AG04449 (cell line): Measurements from ENCODE around the gene UPF3B.
"Not testable (repeated sequence)": the region's sequence is repeated elsewhere in the genome, so short reads cannot be mapped to it uniquely, and the experiment has no call there.

Source experiments
- CTCF ChIA-PET: fragments of 350-600 bp; formaldehyde crosslinking; extraction: SDS; loops from one replicate; lab custom pipeline; 2021; ENCODE audit warnings: antibody characterized with exemption; lab: Yijun Ruan, JAX
- POLR2A ChIA-PET: fragments of 400-600, 350-600 bp; formaldehyde crosslinking; extraction: SDS; loops from one replicate; lab custom pipeline; 2020; ENCODE audit warnings: antibody characterized with exemption, inconsistent platforms; lab: Yijun Ruan, JAX
- DNase-seq: peaks from one replicate; pipeline ENCODE4 v3.0.0-alpha.2; 2010; ENCODE audit warnings: low read depth, low spot score
- H3K4me3 ChIP-seq: 2 replicates; pipeline ENCODE4 v1.5.1; 2011; ENCODE audit warnings: low read depth, mild to moderate bottlenecking, control low read depth, low read length
- TF ChIP-seq, protein P1 (sequence below): IDR thresholded peaks from one replicate; pipeline ENCODE4 v1.5.1; 2011; ENCODE audit warnings: mild to moderate bottlenecking, moderate library complexity, low read length, control low read depth, inconsistent platforms; ENCODE audit not compliant: insufficient read depth; ENCODE audit errors: missing control alignments

The UPF3B gene

DNA sequence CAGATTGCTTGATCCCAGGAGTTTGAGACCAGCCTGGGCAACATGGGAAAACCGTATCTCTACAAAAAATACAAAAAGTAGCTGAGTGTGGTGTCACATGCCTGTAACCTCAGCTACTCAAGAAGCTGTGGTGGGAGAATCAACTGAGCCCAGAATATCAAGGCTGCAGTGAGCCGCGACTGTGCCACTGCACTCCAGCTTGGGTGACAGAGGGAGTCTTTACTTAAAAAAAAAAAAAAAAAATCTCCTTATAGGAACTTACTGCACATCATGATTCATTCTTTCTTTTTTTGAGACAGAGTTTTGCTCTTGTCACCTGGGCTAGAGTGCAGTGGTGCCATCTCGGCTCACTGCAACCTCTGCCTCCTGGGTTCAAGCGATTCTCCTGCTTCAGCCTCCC, 24.3 kb downstream of the UPF3B start:
- no peak overlapping the region for H3K4me3 ChIP-seq
- TF ChIP-seq, protein P1, sequence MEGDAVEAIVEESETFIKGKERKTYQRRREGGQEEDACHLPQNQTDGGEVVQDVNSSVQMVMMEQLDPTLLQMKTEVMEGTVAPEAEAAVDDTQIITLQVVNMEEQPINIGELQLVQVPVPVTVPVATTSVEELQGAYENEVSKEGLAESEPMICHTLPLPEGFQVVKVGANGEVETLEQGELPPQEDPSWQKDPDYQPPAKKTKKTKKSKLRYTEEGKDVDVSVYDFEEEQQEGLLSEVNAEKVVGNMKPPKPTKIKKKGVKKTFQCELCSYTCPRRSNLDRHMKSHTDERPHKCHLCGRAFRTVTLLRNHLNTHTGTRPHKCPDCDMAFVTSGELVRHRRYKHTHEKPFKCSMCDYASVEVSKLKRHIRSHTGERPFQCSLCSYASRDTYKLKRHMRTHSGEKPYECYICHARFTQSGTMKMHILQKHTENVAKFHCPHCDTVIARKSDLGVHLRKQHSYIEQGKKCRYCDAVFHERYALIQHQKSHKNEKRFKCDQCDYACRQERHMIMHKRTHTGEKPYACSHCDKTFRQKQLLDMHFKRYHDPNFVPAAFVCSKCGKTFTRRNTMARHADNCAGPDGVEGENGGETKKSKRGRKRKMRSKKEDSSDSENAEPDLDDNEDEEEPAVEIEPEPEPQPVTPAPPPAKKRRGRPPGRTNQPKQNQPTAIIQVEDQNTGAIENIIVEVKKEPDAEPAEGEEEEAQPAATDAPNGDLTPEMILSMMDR, result no peak
- DNase-seq, result no peak
- POLR2A ChIA-PET, result interaction anchor here (2.4 kb wide), 1 partner anchor 37 kb away, joined by 7 read pairs; the partner anchor contains the start of gene RPL39
- CTCF ChIA-PET, result no interaction called here

DNA sequence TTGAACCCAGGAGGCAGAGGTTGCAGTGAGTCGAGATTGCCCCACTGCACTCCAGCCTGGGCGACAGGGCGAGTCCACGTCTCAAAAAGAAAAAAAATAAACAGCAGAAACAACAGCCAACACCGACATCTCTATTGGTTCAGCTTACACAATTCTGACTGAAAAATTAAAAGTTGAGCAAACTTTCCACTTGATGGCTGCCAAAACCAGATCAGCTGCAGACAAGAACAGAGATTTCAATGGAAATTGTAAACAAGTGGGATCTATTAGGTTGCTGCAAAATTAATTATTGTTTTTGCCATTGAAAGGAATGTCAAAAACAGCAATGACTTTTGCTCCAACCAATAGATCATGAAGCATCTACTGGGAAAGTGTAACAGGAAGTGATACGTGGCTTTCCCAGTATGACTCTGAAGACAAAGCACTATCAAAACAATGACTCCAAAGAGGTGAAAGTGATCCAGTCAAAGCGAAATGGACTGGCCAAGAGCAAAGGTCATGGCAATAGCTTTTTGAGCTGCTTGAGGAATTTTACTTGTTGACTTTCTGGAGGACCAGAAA, 26.3 kb downstream of the UPF3B start:
- no peak for DNase-seq
- H3K4me3 ChIP-seq, result no peak overlapping the region
- TF ChIP-seq, protein P1, result no peak
- ChIA-PET POLR2A (interaction anchor here (2.4 kb wide), 1 partner anchor 35 kb away, joined by 7 read pairs; the partner anchor contains the start of gene RPL39), CTCF (no interaction called here)

DNA sequence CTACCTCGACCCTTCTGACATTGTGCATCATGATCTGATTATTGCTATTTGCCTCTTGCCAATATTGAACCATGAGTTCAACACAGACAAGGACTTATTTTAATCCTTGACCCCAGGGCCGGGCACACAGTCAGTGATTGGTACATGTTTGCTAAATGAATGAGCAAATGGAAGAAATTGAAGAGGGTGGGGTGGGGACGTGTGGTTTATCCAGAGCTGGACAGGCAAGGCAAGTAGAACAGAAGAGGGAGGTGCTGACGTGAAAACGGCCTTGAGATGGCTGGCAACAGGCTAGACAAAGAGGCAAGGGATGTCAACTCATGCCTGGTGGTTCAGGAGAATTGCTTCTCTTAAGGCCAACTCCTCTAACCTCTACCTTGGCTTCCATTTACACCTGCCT, 28.5 kb downstream of the UPF3B start:
- POLR2A ChIA-PET, DNase-seq, CTCF ChIA-PET, H3K4me3 ChIP-seq: not testable (repeated sequence)

DNA sequence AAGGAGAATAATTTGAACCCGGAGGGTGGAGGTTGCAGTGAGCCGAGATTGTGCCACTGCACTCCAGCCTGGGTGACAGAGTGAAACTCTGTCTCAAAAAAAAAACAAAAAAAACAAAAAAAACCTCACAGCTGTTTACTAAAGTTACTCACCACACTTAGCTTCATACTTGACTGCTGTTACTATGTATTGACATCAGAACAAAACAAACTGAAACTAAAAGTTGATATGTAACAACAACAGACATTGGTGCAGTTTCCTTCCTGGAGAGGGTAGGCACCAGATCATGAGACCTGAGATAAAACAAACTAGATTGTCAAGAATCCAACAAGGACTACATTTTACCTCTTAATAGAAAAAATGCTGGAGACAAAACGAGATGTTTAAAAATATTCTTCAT, 31.1 kb downstream of the UPF3B start:
- POLR2A ChIA-PET, DNase-seq, H3K4me3 ChIP-seq, CTCF ChIA-PET: not testable (repeated sequence)

DNA sequence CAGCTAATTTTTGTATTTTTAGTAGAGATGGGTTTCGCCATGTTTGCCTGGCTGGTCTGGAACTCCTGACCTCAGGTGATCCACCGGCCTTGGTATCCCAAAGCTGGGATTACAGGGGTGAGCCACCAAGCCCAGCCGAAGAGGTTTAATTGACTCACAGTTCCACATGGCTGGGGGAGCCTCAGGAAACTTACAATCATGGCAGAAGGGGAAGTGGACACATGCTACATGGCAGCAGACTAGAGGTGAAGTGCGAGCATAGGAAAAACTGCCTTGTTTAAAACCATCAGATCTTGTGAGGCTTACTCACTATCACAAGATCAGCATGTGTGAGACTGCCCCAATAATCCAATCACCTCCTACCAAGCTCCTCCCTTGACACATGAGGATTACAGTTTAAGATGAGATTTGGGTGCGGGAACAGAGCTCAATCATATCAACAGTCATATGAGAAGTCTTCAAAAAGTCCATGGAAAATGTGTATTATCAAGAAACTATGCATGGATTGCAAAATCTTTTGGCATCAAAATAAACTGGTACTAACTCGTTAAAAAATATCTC, 35.6 kb downstream of the UPF3B start:
- CTCF ChIA-PET, result no interaction called here
- TF ChIP-seq, protein P1, result no peak
- POLR2A ChIA-PET, result no interaction called here

DNA sequence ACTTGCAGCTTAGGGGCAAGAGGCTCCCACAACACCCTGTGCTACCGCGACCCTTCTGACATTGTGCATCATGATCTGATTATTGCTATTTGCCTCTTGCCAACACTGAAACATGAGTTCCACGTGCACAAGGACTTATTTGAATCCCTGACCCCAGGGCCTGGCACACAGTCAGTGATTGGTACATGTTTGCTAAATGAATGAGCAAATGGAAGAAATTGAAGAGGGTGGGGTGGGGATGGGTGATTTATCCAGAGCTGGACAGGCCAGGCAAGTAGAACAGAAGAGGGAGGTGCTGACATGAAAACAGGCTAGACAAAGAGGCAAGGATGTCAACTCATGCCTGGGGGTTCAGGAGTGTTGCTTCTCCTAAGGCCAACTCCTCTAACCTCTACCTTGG, 36.5 kb downstream of the UPF3B start:
- TF ChIP-seq, protein P1, result no peak
- no peak for DNase-seq
- POLR2A ChIA-PET, result no interaction called here
- CTCF ChIA-PET, result no interaction called here
- no peak overlapping the region for H3K4me3 ChIP-seq

More for the DNA sequence above, 35.6 kb downstream of the UPF3B start:
- DNase-seq, result no peak
- H3K4me3 ChIP-seq, result no peak overlapping the region

DNA sequence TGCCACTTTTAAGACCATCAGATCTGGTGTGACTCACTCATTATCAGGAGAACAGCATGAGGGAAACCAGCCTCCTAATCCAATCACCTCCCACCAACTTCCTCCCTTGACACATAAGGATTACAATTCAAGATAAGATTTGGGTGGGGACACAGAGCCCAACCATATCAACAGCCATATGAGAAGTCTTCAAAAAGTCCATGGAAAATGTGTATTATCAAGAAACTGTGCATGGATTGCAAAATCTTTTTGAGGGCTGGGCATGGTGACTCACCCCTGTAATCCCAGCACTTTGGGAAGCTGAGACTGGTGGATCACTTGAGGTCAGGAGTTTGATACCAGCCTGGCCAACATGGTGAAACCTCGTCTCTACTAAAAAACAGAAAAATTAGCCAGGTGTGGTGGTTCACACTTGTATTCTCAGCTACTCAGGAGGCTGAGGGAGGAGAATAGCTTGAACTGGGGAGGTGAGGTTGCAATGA, 43.5 kb downstream of the UPF3B start:
- H3K4me3 ChIP-seq, result no peak overlapping the region
- ChIA-PET POLR2A (interaction anchor here (1.0 kb wide), 1 partner anchor 18 kb away, joined by 3 read pairs; the partner anchor contains the start of gene RPL39), CTCF (no interaction called here)
- DNase-seq, result no peak
- TF ChIP-seq, protein P1, result no peak

DNA sequence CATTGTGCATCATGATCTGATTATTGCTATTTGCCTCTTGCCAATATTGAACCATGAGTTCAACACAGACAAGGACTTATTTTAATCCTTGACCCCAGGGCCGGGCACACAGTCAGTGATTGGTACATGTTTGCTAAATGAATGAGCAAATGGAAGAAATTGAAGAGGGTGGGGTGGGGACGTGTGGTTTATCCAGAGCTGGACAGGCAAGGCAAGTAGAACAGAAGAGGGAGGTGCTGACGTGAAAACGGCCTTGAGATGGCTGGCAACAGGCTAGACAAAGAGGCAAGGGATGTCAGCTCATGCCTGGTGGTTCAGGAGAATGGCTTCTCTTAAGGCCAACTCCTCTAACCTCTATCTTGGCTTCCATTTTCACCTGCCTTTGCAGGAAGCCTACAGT, 44.3 kb downstream of the UPF3B start:
- DNase-seq, CTCF ChIA-PET, H3K4me3 ChIP-seq, POLR2A ChIA-PET: not testable (repeated sequence)
